ENCODE data around the gene STBD1. TPM values are rescaled to one million over a fixed set of nuclear protein-coding genes. Genes with fewer than 3 reads are reported as not detected.

STBD1 gene
- total RNA-seq, 1 experiment from 2014 or later: not detected

- DNase-seq (ENCODE audit: low spot score): peak; percentile 2
- no peaks in the 10 kb centered on the region for H3K9me3 ChIP-seq (ENCODE audit: low read depth, low read length, poor library complexity, severe bottlenecking)
- H3K36me3 ChIP-seq (ENCODE audit: insufficient read depth, low read length, poor library complexity, severe bottlenecking): no peaks in the 10 kb centered on the region
- intact Hi-C loops (cut with micrococcal nuclease; ENCODE audit: unreplicated experiment): no loop called here
- no peak overlapping the region for H3K27ac ChIP-seq (ENCODE audit: low read depth, low read length, poor library complexity, severe bottlenecking)
- H3K27me3 ChIP-seq (replicated peaks; ENCODE audit: insufficient read depth, low read depth, low read length, poor library complexity): no peaks in the 10 kb centered on the region
- TF ChIP-seq CTCF (conservative IDR thresholded peaks at IDR 0.05; ENCODE audit: low read depth, low read length) (no peak), EZH2 (IDR thresholded peaks at IDR 0.05; ENCODE audit: borderline replicate concordance, low read depth, low read length, poor library complexity, severe bottlenecking) (no peak)
- BruUV-seq (replicated peaks): no TSS peak
- CTCF ChIA-PET: no interaction called here
- H3K4me1 ChIP-seq (ENCODE audit: insufficient read depth, low read length, poor library complexity, severe bottlenecking): no peaks in the 10 kb centered on the region
- POLR2A ChIA-PET (ENCODE audit: low non-redundant PET): no interaction called here
- no peak overlapping the region for H3K4me3 ChIP-seq (ENCODE audit: low read depth, low read length, poor library complexity, severe bottlenecking)
These were observed 30.9 kb upstream of the STBD1 start for GRCh38 chr4:76275486-76276124.

GRCh38 chr4:76276813-76277212, 29.7 kb upstream of the STBD1 start:
- POLR2A ChIA-PET (ENCODE audit: low non-redundant PET): no interaction called here
- TF ChIP-seq CTCF (conservative IDR thresholded peaks at IDR 0.05; ENCODE audit: low read depth, low read length) (no peak), EZH2 (IDR thresholded peaks at IDR 0.05; ENCODE audit: borderline replicate concordance, low read depth, low read length, poor library complexity, severe bottlenecking) (no peak)
- H3K9me3 ChIP-seq (ENCODE audit: low read depth, low read length, poor library complexity, severe bottlenecking): no peaks in the 10 kb centered on the region

GRCh38 chr4:76277667-76278066, 28.9 kb upstream of the STBD1 start:
- Histone ChIP-seq H3K27me3 (replicated peaks; ENCODE audit: insufficient read depth, low read depth, low read length, poor library complexity) (no peaks in the 10 kb centered on the region), H3K27ac (ENCODE audit: low read depth, low read length, poor library complexity, severe bottlenecking) (no peak overlapping the region), H3K4me3 (ENCODE audit: low read depth, low read length, poor library complexity, severe bottlenecking) (no peak overlapping the region), H3K4me1 (ENCODE audit: insufficient read depth, low read length, poor library complexity, severe bottlenecking) (no peaks in the 10 kb centered on the region), H3K36me3 (ENCODE audit: insufficient read depth, low read length, poor library complexity, severe bottlenecking) (no peaks in the 10 kb centered on the region), H3K9me3 (ENCODE audit: low read depth, low read length, poor library complexity, severe bottlenecking) (no peaks in the 10 kb centered on the region)
- no TSS peak for BruUV-seq (replicated peaks)
- CTCF ChIA-PET: no interaction called here
- no peak for DNase-seq (ENCODE audit: low spot score)
- POLR2A ChIA-PET (ENCODE audit: low non-redundant PET): no interaction called here
- no peak for TF ChIP-seq CTCF (conservative IDR thresholded peaks at IDR 0.05; ENCODE audit: low read depth, low read length)
- TF ChIP-seq EZH2 (IDR thresholded peaks at IDR 0.05; ENCODE audit: borderline replicate concordance, low read depth, low read length, poor library complexity, severe bottlenecking): no peak
- intact Hi-C loops (cut with micrococcal nuclease; ENCODE audit: unreplicated experiment): no loop called here

More at GRCh38 chr4:76276813-76277212, 29.7 kb upstream of the STBD1 start:
- H3K4me3 ChIP-seq (ENCODE audit: low read depth, low read length, poor library complexity, severe bottlenecking): no peak overlapping the region
- H3K27me3 ChIP-seq (replicated peaks; ENCODE audit: insufficient read depth, low read depth, low read length, poor library complexity): no peaks in the 10 kb centered on the region
- CTCF ChIA-PET: no interaction called here
- no TSS peak for BruUV-seq (replicated peaks)
- no peaks in the 10 kb centered on the region for H3K4me1 ChIP-seq (ENCODE audit: insufficient read depth, low read length, poor library complexity, severe bottlenecking)
- no peak overlapping the region for H3K27ac ChIP-seq (ENCODE audit: low read depth, low read length, poor library complexity, severe bottlenecking)
- intact Hi-C loops (cut with micrococcal nuclease; ENCODE audit: unreplicated experiment): no loop called here
- H3K36me3 ChIP-seq (ENCODE audit: insufficient read depth, low read length, poor library complexity, severe bottlenecking): no peaks in the 10 kb centered on the region
- DNase-seq (ENCODE audit: low spot score): no peak

Measured in A673 (cell line).